Measurements from ENCODE around the gene TRABD2B.

The TRABD2B gene

DNA sequence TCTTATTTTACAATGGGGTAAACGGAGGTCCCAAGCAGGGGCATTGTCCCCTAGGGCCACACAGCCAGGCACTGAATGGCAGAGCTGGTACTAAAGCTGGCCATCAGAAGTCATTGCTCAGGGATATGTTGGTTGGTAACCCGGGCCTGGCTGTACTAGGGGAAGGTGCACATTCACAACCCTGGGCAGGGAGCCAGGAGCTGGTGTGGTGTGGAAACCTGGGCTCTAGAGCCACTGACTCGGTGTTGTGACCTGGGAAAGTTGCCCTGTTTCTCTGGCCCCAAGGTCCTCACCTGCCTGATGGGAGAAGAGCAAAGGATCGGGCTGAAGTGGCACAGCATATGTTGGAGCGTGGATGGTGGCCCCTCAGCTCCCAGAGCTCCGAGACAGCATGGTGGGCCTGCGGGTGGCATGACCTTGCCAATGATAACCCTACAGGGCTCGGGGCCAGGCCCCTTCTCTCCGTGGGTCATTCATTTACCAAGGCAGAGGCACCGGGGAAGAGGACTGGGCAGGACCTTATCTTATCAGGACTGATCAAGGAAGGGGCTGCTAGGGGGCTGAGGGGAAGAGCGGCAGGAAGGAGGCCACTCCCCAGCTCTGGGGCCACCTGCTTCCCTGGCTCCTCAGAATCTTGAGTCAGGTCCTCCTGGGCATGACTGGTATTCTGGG is 274.1 kb downstream of the TRABD2B start:
- DNase-seq (ENCODE audit: low spot score): no peak

DNA sequence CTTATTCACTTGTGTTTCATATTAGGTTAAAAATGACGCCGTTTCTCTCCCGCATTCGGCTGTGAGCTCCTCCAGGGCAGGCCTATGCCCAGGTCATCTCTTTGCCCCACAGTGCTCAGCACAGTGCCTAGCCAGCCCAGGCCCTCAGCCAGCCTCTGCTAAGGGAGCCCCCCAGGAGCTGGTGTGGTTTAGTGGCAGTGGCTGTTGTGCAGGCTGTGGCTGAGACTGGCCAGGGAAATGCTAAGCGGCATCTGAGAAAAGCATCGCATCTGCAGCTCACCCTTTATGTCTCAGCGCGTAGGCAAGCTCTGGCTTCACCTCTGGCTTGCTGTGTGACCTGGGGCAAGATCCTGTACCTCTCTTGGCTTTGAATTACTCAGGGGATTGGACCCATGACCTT is 275.1 kb downstream of the TRABD2B start:
- DNase-seq (ENCODE audit: low spot score): no peak

DNA sequence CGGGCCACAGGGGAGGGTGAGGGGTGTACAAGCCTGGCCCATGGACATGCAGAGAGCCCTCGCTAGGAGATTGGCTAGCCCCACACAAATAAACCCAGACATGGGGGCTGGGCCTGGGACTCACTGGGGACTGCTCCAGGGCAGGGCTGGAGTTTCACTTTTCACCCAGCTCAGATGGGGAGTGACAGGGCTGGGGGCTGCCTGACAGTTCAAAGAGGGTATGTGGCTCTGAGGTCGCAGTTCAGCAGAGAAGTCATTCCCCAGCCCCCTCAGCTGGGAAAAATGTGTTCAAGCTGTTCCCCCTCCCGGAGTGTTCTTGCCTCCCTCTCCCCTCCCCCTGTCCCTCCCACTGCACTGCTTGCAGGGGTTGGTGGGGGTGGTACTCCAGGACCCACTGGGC is 277.1 kb downstream of the TRABD2B start:
- DNase-seq (ENCODE audit: low spot score): no peak

DNA sequence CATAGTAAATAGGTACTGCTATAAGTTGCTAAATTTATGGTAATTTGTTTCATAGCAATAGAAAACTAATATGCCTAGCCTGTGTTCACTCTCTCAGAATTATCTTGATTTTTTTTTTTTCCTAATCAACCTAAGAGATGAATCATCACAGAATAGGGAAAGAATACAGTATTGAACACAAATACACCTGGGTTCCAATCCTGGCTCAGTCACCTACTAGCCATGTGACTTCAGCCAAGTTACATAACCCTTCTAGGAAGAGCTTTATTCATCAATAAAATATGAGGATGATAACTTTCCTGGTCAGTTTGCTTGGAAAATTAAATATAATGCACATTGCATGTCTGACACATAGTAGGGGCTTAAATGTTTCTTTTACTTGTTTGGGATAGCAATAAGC is 279.8 kb downstream of the TRABD2B start:
- DNase-seq (ENCODE audit: low spot score): no peak

DNA sequence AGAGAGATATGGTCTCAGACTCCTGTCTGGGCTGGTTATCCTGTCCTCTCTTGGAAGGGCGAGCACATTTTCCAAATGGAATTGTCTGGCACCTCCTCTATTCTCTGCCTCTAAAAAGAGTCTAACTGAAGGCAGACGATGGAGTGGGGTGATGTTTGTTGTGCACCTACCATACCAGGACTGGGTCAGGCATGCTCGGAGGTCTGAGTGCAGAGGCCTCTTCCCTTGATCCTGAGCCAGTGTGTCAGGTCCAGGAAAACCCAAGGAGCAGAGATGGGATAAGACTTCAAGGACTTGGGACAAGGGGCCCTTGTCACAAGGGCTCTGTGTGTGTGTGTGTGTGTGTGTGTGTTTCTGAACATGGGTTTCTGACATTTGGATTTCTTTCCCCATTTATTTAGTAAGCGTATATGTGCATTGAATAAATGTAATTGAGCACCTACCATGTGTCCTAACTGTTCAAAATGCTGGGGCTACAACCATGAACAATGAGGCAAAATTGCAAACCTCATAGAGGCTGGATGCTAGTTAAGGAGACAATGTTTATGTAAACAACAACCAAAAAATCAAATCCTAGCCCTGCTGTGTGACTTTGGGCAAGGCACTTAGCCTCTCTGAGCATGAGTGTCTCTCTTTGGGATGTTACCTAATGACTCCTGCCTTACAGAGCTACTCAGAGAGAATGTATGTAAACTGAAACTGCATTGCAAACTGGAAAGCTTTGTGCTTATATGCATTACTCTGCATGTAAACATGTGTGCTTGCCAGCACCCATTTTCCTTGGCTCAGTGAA is 283.0 kb downstream of the TRABD2B start:
- no peak for DNase-seq (ENCODE audit: low spot score)

DNA sequence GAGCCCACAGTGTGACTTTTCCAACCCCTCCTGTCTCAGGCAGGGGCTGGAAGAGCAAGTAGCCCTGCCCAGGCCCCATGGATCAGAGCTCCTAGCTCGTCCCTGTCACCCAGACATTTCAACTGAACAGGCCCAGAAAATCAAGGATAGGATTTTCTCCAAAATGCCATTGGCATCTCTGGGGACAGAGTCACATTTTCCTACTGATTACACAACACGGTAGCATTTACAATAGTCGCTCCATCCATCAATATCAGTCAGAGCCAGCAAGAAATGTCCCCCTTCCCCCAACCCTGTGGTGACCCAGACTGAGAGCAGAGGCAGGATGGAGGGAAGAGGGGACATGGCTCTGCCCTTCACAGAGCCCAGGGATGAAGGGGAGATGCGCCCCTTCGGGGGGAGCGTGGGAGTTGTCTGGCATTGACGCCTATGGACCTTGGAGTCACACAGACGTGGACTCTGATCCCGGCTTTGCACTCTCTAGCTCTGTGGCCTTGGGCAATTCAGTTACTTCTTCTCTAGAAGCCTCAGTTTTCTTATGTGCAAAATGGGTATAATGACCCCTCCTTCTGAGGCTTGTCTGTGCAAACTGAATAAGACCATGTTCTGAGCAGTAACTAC is 283.7 kb downstream of the TRABD2B start:
- no peak for DNase-seq (ENCODE audit: low spot score)

DNA sequence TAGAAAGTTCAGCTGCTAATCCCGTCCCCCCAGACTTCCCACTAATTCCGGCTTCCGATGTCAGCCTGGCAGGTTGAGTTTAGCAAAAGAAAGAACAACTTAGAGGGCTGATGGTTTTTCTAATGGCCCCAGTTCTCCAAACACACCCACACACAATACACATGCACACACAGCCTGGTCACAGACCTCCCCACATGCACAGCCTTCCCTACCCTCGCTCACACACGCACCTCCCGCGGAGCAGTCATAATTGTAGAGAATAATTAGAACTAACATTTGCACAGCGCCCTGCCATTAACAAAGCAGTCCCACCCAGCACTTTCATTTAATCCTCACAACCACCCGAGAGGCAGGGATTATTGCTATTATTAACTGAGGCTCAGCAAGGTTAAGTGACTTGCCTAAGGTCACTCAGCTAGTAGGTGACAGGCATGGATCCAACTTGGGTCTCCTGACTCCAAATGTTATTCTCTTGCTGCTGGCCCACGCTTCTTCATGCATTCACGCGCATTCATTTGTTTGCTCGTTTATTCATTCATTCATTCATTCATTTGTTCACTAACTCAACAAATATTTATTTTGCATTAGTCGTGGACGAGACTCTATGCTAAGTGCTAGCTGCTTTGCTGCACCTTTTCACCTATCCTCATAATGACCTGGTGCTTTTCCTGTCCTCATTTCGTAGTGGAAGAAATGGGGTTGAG is 284.4 kb downstream of the TRABD2B start:
- DNase-seq (ENCODE audit: low spot score): no peak

DNA sequence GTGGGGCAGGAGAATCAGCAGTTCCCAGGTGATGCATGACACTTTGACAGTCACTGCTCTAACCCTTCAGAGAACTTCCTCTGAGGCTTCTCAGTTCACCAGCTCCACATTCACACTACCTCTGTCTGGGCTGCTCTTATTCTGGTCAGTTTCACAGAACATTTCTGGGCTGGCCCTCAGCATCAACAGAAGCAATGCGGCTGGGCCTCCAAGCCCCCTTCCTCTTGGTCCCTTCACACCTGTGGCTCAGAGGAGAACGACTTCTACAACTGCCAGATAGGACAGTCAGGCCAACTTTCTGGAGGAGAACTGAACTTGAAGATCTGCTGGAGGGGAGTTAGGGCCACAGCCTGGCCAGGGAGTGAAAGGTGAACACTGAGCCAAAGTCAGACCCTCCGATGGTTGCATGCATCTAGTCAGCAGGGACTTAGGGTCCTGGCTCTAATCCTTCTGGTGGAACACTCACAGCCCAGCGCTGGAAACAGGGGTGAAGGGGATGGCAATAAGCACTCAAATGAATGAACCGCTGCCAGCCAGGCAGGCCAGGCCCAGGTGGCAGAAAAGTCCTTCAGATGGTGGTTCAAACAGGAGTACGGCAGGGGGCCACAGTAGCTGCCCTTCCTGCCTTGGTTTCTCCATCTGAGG is 285.2 kb downstream of the TRABD2B start:
- no peak for DNase-seq (ENCODE audit: low spot score)

DNA sequence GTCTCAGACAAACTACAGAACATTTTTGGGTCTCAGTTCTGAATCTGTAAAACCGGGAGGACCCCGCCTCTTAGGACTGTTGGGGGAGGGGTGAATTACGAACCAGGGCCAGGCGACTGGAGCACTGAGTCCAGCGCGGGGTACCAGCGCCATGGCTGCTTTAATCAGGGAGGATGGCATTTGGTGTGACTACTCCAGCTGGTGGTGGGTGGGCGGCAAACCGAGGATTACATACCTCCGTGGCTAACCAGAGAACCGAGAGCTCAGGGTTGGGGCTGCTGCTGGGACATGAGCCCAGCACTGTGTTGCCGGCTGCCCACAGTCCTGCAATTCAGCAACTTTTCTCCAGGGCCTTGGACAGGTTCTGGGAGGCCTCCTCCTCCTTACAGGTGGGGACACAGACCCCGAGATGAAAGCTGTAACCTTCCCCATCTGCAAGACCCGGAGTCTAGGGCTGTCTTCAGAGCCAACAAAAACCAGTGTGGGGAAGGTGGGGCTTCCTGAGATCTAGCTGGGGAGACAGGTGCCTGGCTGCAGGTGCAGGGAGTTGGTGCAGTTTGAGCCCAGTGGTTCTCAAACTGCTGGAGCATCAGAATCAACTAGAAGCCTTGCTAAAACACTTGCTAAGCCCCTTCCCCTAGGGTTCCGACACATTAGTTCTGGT is 285.9 kb downstream of the TRABD2B start:
- no peak for DNase-seq (ENCODE audit: low spot score)
